ENCODE results near the gene COPE.

The COPE gene

DNA sequence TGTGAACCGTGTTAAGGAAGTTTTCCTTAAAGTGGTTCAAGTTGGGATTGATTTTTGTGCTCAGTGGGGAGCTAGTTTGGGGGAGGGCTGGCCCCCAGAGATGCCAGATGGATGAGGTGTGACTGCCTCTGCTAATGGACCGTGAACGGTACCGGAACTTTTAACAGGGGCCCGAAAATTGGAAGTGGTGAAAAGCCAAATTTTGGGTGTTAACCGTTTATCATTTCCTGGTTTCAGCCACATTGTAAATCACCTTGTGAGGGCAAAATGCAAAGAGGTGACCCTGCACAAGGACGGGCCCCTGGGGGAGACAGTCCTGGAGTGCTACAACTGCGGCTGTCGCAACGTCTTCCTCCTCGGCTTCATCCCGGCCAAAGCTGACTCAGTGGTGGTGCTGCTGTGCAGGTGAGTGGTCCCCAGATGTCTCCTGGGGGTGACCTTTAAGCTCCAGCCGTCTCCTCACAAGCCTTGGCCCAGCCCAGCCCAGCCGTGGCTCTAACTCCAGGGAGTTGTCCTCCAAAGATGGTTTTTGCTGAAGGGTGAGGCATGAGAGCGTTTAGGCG lies 69.3 kb downstream of the COPE start:
- no peak for DNase-seq
